Activated CD4-positive, alpha-beta T cell treated with anti-CD3 and anti-CD28 coated beads, Interleukin-2, amount 50 U/mL, for 1 hour (primary cell): ENCODE measurements around the gene CENPA.
"Not testable (repeated sequence)": the region's sequence is repeated elsewhere in the genome, so short reads cannot be mapped to it uniquely, and the experiment has no call there.

Experiments
- DNase-seq: peaks from one replicate; pipeline ENCODE4 v3.0.0-alpha.2; 2020

CENPA gene

GRCh38 chr2:26785431-26786206 lies at the start of gene CENPA:
TSS of gene CENPA (plus strand) at chr2:26786056. CDS start at chr2:26786197, 141 bp downstream.
- peak; percentile 94 for DNase-seq

- DNase-seq = no peak
These were observed 48.6 kb upstream of the CENPA start for GRCh38 chr2:26737221-26737620.

- DNase-seq = no peak
These were observed 47.4 kb upstream of the CENPA start for GRCh38 chr2:26738481-26738880.

GRCh38 chr2:26739514-26739913 lies 46.3 kb upstream of the CENPA start:
- DNase-seq = no peak

DNA sequence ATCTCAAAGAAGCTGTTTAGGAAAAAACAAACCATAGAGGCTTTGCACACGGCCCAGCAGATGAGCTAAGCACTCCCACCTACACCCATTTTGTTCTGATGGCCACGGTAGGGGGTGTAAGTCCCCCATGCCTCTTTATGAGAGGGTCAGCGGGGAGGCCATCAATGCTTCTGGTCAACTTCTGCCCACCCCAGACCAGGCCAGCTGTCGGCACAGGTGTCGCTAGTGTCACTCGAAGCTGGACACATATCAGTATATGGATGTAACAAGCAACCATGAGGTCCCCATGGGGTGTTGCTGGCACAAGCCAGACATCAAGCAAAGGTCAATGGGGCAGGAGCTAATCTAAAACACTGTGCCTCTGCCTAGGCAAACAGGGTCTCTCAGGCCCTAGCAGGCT lies 45.5 kb upstream of the CENPA start:
- no peak for DNase-seq

DNA sequence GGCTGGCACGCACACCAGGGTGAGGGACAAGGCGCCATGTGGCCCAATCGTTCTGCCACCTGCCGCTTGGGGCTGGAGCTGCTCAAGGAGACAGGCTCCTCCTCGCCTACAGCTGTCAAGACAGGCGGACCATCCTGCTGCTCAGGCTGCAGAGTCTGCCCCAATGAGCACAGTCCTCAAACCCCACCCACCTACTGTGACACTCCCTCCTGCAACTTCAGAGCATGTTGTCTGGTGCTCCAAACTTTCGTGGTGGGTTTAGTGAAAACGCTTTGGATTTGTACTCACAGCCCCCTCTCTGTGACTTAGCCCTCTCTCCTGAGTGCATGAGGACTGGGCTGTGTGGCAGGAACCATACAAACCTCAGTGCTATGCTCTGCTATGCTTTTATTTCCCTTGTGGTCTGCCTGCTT lies 45.0 kb upstream of the CENPA start:
- no peak for DNase-seq

GRCh38 chr2:26742048-26742770 lies 43.6 kb upstream of the CENPA start:
- no peak for DNase-seq

DNA sequence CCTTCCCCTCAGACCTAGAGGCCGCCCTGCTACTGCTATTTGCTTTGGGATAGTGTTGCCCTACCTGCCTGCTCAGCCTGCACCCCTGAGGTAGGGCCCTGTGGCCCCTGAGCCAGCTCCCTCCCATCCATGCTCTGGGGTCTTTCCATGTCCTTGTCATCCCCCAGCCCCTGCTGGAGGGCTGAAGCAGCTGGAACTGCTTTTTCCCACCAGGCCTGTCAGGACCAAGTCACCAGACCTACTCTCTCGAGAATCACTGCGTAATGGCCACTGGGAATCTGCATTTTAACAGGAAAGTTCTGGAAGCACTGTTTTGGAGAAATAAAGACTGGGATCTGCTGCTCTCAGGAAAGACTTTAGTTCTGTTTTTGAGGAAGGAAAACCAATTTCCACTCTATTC lies 42.0 kb upstream of the CENPA start:
- DNase-seq = no peak

GRCh38 chr2:26744953-26745352 lies 40.9 kb upstream of the CENPA start:
- DNase-seq = no peak

DNA sequence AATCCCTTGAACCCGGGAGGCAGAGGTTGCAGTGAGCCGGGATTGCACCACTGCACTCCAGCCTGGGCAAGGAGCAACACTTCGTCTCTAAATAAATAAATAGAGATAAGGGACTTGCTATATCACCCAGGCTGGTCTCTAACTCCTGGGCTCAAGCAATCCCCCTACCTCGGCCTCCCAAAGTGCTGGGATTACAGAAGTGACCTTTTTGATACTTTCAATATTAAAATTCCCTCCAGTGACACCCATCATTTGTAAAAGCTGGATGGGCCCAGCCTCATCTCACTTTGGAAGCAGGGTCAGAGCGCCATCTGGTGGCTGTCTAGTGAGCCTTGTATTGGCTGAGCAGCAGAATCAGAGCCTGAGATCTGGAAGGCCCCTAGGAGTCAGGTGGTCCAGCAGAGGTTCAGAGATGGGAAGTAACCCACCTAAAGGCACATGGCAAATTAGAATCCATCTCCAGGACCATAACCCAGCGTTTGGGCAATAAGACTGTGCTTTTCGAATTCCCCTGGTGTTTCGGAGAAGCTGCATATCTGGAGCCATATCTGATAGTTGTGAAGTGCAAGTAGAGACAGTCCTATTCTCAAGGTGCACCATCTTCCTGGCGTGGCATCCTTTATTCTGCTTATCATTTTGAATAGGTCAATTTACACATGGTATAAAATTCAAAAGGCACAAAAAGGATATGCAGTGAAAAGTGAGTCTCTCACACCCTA lies 40.1 kb upstream of the CENPA start:
- DNase-seq = peak; percentile 80

GRCh38 chr2:26746934-26747333 lies 38.9 kb upstream of the CENPA start:
- no peak for DNase-seq

DNA sequence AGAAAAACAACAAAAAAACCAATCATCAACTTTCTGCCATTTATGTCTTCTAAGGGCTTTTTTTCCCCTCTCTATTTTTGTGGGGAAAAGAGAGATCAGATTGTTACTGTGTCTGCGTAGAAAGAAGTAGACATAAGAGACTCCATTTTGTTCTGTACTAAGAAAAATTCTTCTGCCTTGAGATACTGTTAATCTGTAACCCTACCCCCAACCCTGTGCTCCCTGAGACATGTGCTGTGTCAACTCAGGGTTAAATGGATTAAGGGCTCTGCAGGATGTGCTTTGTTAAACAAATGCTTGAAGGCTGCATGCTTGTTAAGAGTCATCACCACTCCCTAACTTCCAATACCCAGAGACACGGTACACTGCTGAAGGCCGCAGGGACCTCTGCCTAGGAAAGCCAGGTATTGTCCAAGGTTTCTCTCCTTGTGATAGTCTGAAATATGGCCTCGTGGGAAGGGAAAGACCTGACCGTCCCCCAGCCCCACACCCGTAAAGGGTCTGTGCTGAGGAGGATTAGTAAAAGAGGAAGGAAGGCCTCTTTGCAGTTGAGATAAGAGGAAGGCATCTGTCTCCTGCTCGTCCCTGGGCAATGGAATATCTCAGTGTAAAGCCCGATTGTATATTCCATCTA lies 36.0 kb upstream of the CENPA start:
- not testable (repeated sequence) for DNase-seq

GRCh38 chr2:26750467-26750866 lies 35.4 kb upstream of the CENPA start:
- DNase-seq = not testable (repeated sequence)

DNA sequence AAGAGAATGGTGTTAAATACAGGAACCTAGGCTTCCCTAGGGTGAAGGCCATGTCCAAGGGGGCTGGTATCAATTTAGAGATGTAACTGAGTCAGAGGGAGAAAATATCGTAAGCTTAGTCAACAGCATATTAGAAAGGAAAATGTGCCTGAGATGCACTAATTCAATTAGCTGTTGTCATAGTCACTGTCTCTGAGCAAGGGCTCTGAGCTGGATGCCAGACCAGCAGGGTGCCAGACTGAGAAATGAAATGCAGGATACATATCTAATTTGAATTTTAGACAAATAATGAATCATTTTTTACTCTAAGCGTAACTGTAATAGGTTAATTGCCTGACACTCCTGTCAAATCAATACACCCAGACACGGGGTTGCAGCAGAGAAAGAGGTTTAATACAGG lies 33.2 kb upstream of the CENPA start:
- no peak for DNase-seq

GRCh38 chr2:26754539-26754938 lies 31.3 kb upstream of the CENPA start:
- DNase-seq = no peak

DNA sequence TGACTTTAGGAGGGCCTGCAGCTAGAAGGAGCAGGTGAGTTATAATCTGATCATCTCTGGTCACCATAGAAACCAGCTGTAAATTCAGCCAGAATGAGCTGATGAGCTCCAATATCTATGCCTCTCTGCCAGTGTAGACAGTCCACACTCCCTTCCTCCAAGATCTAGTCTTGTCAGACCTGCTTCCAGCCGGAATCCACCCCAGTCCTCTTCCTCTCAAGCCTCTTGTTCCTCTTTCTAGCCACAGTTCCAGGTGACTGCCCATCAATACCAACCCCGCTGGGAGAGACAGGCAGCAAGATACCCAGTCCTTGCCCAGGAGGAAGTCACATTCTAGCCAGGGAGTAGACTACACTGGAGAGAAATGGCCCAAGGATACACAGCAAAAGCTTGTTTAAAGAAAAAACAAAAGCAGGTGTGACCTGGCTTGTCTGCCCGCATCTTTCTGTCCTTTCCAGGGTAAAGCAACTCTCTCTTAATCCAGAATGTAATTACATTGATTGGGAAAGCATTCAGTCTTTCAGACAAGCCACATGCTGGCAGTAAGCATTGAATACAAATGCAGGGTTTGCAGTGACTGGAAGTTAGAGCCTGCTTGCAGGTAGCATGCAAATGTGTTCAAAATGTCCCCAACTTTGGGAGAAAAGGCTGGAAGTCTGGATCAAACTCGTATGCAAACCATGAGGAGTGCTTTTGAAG lies 30.7 kb upstream of the CENPA start:
- DNase-seq = no peak

- no peak for DNase-seq
These were observed 29.5 kb upstream of the CENPA start for GRCh38 chr2:26756337-26756736.

GRCh38 chr2:26757873-26758789 lies 27.7 kb upstream of the CENPA start:
- DNase-seq = no peak

DNA sequence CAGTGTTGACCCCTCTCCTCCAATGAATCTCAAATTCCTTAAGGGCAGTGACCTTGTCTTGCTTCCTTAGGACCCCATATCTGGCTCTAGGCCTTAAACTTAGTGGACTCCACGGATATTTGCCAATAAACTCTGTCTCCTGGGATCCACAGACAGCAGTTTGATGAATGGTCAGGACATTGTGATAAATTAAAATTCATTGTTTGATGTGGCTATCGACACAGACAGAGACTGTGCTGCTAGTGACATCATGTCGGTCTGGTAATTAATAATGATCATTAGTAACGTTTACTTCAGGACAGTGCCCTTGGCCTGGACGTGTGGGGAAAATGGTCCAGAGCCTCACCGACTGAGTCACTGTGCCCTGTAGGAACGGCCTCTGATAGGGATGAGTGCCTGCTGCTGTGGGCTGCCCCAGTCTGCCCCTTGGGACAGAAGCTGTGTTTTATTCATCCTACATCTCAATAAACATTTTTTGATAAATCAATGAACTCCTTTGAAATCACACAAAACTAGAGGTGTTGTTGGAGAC lies 27.0 kb upstream of the CENPA start:
- no peak for DNase-seq

- DNase-seq = no peak
These were observed 26.0 kb upstream of the CENPA start for GRCh38 chr2:26759845-26760244.

DNA sequence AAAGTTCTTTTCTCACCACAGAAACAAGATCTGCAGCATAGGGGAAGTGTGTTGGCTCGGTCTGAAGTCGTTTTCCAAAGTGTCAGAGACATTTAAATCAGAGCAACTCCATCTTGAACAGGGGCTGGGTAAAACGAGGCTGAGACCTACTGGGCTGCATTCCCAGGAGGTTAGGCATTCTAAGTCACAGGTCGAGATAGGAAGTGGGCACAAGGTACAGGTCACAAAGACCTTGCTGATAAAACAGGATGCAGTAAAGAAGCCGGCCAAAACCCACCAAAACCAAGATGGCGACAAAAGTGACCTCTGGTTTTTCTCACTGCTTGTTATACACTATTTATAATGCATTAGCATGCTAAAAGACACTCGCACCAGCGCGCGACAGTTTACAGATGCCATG lies 24.9 kb upstream of the CENPA start:
- DNase-seq = not testable (repeated sequence)
